ENCODE data around the gene SLC12A5.

- no peak for TF ChIP-seq EZH2phosphoT487 (IDR thresholded peaks at IDR 0.05; ENCODE audit: insufficient read depth, low read depth)
- TF ChIP-seq EZH2 (IDR thresholded peaks at IDR 0.05; ENCODE audit: insufficient read depth, poor library complexity, severe bottlenecking): no peak
These were observed 79.4 kb downstream of the SLC12A5 start for GRCh38 chr20:46108435-46108841.
